T-helper 1 cell treated with Interleukin-12 subunit alpha and Interleukin-12 subunit beta and Interleukin-4 antibody, amounts not matched to agents 30 ng/mL and 1 ng/mL, for 36 hours (primary cell): ENCODE measurements around the gene C1orf198. TPM values are rescaled to one million over a fixed set of nuclear protein-coding genes. Genes with fewer than 3 reads are reported as not detected.

Experiments
- intact Hi-C: fragments of 100-400 bp; cut with micrococcal nuclease; formaldehyde crosslinking; loops from one replicate; pipeline ENCODE4 v1.15.1; 2024
- total RNA-seq: library from RNA; stranded (reverse); gene quantifications from 2 replicates; pipeline ENCODE4 v1.2.3, GENCODE V29; 2022

The C1orf198 gene
- total RNA-seq, 1 donor from 2014 or later = 3.2 TPM

DNA sequence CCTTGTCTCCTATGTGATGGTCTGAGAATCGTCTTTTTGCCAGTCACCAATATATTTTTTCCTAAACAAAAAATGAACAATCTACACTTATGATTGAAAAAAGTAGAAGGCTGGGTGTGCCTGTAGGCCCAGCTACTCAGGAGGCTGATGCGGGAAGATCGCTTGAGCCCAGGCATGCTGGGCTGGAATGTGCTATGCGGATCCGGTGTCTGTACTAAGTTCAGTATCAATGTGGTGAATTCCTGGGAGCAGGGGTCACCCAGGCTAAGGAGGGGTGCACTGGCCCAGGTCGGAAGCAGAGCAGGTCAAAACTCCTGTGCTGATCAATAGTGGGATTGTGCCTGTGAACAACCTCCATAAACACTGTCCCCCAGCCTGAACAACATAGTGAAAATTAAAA, 25.7 kb upstream of the C1orf198 start:
- intact Hi-C loops = no loop called here

DNA sequence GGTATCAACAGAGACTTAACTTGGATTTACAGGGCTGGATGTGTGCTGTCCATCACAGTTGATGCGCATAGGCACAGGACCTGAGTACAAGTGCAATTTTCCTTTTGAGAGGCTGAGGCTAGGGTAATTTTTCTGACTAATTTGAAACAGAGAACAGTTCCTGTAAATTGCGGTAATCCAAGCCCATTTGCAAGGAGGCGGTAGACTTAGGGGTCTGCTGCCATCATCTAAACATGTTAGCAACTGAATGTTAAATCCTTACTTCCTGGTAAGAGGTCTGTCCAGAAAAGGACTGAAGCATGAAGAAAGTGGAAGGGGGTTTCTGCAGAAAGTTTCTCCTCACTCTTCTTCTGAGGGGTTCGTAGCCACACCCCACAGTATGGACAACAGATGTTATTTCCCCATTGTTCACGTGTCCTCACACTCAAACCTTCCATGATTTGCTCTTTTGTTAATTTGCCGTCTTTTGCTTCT, 23.7 kb upstream of the C1orf198 start:
- intact Hi-C loops = no loop called here

DNA sequence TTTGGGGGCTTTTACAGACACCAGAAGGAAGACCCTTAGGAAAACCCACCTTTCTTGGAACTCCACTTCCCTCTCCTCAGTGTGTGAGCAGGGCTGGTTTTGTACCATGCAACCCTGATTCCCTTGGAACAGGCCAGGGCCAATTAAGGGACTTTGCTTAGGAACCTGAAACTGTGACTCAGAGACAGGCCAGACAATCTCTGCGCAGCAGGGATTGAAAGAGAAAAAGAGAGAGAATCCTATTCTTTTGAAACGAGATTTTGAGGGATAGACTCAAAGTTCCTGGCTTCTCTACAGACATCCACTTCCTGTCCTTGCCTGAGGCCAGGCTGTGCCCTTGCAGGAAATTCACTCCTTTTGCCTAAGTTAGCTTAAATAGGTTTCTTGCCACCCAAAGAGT, 23.1 kb upstream of the C1orf198 start:
- intact Hi-C loops = no loop called here

DNA sequence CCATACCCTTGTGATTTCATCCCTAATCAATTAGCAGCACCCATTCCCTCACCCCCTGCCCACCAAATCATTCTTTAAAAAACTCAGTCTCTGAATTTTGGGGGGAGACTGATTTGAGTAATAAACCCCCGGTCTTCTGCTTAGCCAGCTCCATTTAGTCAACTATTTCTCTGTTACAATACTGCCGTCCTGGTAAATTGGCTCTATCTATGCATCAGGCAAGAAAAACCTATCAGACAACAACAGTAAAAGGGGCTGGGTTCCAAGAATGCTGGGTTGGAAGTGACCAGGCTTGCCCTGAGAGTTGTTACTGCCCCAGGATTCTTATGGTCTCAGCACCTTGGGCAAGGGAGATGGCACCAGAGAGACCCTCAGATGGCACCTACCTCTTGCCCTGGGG, 16.3 kb upstream of the C1orf198 start:
- intact Hi-C loops = no loop called here

DNA sequence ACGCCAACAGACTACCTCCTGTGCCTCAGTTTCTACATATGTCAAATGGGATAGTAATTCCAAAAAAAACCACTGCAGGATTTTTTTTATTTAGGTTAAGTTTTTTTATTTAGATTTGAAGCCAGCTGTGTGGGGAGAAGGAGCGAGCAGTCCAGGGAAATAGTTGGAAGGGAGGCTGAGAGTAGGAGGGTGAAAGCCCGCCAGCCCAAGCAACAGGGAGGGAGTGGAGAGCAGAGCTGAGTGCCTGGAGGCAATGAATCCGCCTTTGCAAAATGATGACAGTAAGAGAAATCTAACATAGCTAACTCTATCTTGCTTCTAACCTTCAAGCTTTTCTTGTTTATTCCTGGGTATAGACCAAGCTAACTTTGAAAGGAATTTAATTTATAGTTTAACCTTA, 15.6 kb upstream of the C1orf198 start:
- intact Hi-C loops = no loop called here

DNA sequence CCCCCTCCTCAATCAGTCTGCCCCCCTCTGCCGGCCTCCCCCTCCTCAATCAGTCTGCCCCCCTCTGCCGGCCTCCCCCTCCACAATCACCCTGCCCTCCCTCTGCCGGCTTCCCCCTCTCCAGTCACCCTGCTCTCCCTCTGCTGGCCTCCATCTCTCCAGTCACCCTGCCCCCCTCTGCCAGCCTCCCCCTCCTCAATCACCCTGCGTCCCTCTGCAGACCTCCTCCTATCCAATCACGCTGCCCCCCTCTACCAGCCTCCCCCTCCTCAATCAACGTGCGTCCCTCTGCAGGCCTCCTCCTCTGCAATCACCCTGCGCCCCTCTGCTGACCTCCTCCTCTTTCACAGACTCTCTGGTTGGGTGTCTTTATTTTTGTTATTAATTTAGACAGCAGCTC, 11.5 kb upstream of the C1orf198 start:
- intact Hi-C loops = no loop called here

DNA sequence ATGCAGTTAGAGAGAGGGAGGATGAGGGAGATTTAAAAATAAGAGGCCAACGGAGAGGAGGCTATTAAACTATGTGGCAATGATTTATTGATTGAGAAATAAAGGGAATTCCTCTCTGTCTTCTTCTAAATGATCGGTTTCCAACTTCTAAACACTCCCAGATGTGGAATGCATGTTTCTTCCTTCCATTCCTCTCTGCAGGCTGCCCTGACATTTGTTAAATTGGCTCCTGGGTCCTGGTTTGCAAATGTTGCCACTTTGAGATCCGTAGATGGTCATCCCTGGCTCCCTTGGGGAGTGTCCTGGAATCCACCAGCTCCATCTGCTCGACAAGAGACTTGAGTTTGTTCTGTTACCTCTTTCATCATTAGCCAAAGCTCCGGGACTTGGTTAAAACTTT, 10.3 kb upstream of the C1orf198 start:
- intact Hi-C loops = no loop called here

- intact Hi-C loops = no loop called here
Measured at GRCh38 chr1:230877924-230878590, 9.7 kb upstream of the C1orf198 start.

DNA sequence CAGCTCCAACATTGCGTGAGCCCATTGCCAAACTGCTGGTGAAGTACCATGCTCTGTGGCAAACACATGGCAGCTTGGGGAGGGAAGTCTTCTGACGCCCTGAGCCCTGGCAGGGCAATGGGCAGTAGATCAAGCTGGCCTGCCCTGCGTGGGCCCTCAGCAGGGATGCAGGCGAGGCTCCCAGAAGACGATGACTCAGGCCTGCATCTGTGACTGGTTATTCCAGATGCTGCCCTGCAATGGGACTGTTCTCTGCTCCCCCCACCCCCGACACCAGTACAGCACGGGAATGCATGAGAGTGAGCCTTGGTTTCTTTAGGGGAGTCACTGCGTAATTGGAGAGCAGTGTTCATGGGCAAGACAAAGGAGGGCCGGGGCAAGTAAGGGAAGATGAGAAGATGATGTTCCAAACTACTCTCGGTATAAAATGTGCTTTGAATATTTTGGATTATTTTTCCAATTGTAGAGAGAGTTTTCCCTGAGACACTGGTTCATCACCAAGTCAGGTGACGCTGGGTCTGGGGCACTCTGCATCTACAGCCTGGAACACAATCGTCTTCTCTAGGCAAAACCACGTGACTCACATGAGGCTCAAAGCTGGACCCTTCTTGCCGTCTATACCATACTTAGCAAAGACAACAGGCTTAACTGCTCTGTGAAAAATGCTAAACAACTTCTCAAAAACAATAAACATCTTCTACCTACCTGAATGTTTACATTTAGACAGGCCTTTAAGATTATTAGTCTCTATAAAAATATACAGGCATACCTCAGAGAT, 9.0 kb upstream of the C1orf198 start:
- intact Hi-C loops = no loop called here

DNA sequence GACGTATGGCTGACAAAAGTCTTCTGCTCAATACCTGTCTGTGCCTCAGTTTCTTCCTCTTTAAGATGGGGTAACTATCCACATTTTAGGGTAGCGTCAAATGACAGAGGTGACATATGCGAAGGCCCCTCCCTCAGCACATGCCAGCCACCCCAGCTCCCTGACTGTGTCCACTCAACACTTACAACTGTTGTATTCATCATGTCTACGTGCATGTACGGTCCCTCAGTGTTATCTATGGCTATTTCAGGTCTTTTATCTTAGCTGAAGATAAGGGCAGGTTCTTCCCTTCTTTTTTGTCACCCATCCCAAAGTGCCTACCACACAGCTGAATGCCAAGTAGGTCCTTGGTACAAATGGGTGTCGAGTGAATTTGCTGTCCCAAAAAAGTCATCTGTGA, 8.3 kb upstream of the C1orf198 start:
- intact Hi-C loops = no loop called here

DNA sequence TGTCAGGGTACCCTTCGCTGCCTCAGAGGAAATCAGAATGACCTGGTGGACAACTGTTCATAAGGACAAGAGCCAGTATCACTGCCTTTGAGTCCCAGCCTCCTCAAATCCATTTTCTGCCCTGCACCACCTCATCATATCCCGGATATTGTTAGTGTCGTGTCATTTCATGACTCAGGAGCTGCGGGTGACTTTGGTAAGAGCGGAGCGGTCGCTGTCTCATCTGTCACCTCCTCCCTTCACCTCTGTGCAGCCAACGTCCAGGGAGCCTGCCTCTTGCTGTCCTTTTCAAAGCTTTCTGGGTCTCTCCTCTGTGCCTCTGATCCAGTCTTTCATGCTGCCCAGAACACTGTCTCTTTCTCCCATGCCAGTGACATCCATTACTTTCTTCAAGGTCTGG, 7.0 kb upstream of the C1orf198 start:
- intact Hi-C loops = no loop called here

- intact Hi-C loops = no loop called here
Measured at GRCh38 chr1:230870916-230871315, 2.6 kb upstream of the C1orf198 start.

GRCh38 chr1:230869500-230869899, 1.2 kb upstream of the C1orf198 start:
- intact Hi-C loops = loop anchor here (2.0 to 10.0 kb wide), 4 partner anchors 115 to 655 kb away; partner anchors contain the start of genes EXOC8 and TSNAX

DNA sequence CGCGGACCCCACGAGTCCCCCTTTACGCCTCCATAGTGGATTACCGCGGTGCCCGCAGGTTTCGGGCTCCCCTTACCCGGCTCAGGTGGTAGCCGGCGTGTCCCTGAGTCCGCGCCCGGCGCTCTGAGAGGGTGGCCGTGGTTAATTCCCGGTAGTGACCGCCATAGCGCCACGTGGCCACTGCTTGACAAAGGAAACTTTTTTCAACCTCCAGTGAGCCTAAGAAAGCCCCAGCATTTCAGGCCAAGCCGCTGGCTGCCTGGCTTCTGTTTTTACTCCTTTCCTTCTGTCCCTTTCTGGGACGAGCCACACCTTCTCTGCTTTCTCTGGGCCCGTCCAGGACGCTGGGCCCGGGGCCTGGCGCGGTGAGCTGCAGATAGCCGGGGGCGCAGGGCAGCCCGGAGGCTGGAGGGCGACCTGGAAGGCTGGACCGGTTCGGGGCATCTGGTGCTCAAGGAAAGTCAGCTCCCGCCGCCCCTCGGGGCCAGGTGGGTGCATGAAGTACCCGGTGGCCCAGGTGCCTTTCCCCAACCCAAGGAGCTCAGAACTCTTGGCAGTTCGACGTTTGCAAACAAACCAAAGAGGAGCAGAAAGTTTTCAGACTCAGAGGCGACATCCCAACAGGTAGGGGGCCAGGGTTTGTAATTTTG, 540 bp upstream of the C1orf198 start:
- intact Hi-C loops = loop anchor here (1.0 to 10.0 kb wide), 8 partner anchors 110 to 656 kb away; partner anchors contain the start of genes ARV1, EXOC8, FAM89A and TSNAX

DNA sequence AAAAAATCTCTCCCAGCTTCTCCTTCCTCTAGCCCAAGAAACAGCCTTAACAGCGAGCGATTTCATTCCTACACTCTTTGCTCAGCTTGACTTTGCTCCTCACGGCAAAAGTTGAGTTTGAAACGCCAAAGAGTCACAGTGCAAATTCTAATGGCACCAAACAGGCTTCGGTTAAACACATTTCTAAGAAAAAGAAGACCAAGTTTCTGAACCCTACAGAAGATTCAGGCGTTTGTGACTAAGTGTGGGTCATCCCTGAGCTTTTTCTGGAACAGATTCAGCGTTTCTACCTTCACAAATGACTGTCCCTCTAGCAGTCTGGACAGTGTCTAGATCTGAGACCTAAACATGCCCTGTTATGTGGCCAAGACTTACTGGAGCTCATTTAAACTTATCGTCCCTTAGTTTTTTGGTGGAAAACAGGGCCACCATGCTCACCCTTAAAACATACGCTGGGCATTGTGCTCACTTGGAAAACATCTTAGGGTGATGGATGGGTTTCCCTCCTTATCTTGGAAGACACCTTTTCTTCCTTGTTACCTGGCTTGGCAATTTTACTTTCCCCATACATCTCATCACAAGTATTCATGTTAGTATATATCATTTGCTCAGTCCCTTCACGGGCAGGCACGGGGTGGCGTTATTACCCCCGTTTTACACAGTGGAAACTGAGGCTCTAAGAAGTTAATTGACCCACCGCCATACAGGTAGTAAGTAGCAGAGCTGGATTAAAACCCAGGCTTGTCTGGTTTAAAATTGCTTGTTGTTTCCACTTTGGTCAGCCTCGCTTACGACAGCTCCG, 1.0 kb downstream of the C1orf198 start:
- intact Hi-C loops = loop anchor here (1.0 to 10.0 kb wide), 2 partner anchors 225 to 657 kb away; partner anchors contain the start of genes COG2 and TSNAX

DNA sequence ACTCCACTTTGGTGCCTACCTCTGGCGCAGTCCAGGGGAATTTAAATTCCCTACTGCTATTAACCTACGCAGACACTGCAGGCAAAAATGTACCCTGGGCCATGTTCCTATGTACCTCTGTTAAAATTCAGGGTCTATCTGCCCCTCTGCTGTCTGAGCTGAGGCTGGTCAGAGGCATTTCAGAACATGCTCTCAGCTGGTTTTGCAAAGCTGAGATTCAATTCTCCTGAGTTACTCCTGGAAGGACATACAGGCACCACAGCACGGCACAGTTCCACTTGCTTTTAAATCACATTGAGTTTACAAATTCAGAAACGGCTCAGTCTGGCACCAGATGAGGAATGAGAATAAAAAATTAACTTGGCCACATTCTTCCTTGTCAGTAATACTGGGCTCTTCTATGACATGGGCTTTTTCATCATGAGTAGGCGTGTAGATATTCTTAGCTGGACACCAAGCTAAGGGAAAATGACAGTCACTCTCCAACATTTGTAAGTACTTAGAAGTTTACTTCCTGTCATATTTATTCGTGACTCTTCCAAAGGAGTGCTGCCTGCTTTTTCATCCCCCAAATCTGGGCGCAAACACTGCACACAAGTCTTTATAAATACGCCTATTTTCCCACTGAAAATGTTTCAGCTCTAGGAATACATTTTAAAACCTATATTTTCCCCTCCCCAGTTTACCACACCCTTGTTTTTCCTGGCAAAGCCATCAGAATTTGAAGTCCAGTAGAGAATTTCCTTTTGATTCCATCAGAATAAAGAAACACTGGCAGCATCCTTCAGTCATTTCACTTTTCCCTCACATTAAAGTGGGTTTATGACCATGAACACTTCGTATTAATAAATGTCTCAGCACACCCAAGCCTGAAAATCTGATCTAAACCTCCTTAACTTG, 1.9 kb downstream of the C1orf198 start:
- intact Hi-C loops = loop anchor here (1.0 to 10.0 kb wide), 2 partner anchors 224 to 658 kb away; partner anchors contain the start of genes COG2 and TSNAX

GRCh38 chr1:230865062-230865817, 3.1 kb downstream of the C1orf198 start:
- intact Hi-C loops = loop anchor here (10.0 kb wide), 1 partner anchor 660 kb away; the partner anchor contains the start of gene TSNAX

- intact Hi-C loops = loop anchor here (10.0 kb wide), 1 partner anchor 660 kb away; the partner anchor contains the start of gene TSNAX
Measured at GRCh38 chr1:230864441-230864840, 3.9 kb downstream of the C1orf198 start.

GRCh38 chr1:230863449-230863848, 4.9 kb downstream of the C1orf198 start:
- intact Hi-C loops = loop anchor here (10.0 kb wide), 1 partner anchor 661 kb away; the partner anchor contains the start of gene TSNAX
